Retinal pigment epithelial cell (primary cell): ENCODE data around the gene ZNF275.
"Not testable (repeated sequence)": the region's sequence is repeated elsewhere in the genome, so short reads cannot be mapped to it uniquely, and the experiment has no call there.

Source experiments
- DNase-seq: peaks from one replicate; pipeline ENCODE4 v3.0.0-alpha.2; 2010; ENCODE audit warnings: low read depth
- H3K4me3 ChIP-seq: 2 replicates; pipeline ENCODE4 v1.5.1; 2011; ENCODE audit warnings: mild to moderate bottlenecking, low read length, control low read depth, moderate library complexity
- TF ChIP-seq, protein P1 (sequence below): conservative IDR thresholded peaks from 2 replicates; pipeline ENCODE4 v1.5.1; 2011; ENCODE audit warnings: low read depth, low read length, control low read depth, inconsistent platforms

Gene ZNF275

DNA sequence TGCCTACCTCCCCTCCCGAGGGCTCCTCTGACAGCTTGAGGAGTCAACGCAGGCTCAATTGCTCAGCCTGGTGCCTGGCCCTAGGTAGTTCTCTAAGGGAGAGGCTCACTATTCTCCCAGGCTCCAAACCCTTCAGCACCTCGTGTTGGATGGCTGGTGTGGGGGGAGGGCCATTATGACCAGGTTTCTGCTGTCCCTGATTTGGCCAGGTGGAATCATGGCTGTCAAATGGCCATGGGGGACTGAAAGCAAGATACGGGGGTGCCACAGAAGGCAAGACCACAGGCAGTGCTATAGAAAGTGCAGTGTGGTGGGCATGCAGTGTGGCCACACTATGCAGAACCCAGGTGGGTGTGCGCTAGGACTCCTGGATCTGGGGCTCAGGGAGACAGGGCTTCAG lies 21.9 kb upstream of the ZNF275 start:
- no peak for DNase-seq
- TF ChIP-seq, protein P1, sequence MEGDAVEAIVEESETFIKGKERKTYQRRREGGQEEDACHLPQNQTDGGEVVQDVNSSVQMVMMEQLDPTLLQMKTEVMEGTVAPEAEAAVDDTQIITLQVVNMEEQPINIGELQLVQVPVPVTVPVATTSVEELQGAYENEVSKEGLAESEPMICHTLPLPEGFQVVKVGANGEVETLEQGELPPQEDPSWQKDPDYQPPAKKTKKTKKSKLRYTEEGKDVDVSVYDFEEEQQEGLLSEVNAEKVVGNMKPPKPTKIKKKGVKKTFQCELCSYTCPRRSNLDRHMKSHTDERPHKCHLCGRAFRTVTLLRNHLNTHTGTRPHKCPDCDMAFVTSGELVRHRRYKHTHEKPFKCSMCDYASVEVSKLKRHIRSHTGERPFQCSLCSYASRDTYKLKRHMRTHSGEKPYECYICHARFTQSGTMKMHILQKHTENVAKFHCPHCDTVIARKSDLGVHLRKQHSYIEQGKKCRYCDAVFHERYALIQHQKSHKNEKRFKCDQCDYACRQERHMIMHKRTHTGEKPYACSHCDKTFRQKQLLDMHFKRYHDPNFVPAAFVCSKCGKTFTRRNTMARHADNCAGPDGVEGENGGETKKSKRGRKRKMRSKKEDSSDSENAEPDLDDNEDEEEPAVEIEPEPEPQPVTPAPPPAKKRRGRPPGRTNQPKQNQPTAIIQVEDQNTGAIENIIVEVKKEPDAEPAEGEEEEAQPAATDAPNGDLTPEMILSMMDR: no peak
- H3K4me3 ChIP-seq: no peak overlapping the region

DNA sequence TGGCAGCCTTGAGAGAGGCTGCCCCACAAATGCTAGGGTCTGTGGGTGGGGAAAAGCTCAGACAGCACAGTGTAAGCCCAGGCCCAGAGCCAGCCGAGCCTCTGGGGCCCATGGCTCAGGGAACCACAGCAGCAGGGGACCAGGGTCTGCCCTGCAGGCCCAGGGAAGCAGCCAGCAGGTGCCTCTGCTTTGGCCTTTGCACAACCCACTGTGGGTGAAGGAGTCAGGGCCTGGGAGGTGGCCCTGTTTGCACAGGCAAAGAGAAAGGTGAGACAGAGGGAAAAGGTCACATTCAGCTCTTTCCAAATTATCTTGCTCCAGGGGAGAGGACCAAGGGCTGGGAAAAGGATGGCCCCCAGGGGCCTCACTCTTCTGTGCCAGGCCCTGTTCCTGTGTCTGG lies 21.1 kb upstream of the ZNF275 start:
- DNase-seq: no peak
- TF ChIP-seq, protein P1: no peak
- no peak overlapping the region for H3K4me3 ChIP-seq

DNA sequence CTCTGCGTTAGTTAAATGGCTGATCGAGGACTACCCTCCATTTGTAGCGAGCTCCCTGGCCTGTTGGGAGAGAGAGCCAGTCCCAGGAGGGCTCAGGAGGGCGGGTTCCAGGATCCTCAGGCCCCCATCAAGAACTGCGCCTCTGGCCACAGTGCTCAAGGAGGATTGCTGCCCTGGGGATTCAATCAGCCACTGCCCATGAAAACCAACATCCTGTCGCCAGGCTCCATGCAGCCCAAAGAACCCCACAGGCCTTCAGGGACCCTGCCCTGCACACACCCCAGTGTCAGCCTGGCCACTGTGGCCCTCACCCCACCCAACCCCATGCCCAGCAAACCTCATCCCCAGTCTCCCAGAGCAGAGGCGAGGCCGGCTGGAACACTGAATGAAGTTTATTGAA lies 16.6 kb upstream of the ZNF275 start:
- no peak for DNase-seq
- TF ChIP-seq, protein P1: no peak
- H3K4me3 ChIP-seq: no peak overlapping the region

DNA sequence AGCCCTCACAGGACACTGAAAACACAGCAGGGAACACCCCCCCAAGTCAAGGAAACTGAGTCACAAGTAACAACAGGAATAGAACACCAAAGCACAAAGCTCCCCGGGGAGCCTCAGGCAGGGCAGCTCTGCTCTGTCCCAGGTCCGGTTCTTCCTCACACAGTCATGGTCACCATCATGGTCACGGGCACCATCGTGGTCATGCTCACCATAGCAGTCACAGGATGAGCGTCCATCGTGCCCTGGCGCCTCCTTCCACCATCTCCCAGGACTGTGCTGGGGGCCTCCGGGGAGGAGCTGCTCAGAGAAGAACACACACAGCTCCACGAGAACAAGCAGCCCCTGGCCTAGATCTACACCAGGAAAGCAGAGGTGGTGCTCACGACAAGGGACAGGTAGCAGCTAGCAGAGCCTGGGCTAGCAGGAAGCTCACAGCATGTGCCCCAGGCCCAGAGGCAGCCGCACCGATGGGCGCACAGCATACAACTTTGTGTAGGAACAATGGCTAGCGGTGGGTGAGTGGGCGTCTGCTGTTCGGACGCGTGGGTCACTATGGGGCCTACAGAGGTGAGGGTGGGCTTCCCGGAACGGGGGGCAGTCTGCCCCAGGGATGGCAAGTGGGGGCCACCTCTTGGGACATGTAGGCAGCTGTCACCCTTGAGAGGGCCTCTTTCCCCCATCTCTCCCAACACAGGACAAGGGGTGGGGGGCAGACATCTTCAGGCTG lies 15.8 kb upstream of the ZNF275 start:
- TF ChIP-seq, protein P1: no peak
- DNase-seq: no peak
- H3K4me3 ChIP-seq: no peak overlapping the region

DNA sequence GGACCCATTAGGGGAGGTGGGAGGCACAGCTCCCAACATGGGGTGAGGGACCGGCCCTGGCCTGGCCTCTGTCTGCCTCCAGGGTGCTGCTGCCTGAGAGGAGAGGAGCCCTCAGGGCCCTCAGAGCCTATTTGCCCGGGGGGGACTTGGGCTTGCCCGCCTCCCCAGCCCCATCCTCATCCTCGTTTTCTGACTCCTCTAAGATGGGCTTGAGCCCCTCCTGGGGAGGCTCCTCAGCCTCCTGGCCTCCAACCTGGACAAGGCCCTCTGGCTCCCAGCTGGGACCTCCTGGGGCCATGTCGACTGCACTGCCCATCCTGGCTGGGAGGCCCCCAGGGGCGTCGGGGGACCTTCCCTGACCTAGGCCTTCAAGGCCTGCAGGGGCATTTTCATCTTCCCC lies 15.1 kb upstream of the ZNF275 start:
- no peak overlapping the region for H3K4me3 ChIP-seq
- no peak for DNase-seq
- TF ChIP-seq, protein P1: no peak

DNA sequence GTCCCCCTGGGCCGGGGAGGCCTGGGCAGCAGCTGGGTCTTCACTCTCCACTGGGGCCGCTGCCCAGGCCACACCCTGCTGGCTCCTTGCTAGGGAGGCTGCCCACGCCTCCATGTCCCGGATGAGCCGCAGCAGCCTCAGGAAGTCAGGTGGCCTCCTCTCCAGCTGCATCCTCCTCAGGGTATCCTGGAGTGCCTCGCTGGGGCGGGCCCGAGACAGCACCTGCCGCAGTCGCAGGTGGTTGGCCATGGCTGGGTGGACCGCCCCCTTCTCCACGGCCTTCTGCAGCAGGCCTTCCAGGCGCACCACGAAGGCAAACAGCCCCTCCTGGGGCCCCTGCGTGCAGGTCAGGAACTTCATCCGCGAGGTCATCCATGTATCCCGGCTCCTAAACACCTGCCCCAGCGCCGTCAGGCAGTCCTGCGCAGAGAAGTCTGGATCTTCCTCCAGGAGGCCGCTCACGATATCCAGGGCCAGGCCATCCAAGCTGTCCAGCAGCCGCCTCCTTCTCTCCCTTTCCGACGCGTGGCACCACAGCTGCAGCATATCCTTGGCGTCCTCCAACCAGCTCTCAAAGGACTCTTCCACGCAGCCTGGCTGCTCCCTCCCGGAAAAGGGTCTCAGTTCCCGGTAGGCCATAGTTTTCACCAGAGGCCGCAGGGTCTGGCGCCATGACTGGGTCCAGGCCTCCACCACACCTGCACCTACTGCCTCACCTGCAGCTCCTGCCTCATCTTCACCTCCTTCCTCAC lies 14.5 kb upstream of the ZNF275 start:
- TF ChIP-seq, protein P1: no peak
- no peak overlapping the region for H3K4me3 ChIP-seq
- DNase-seq: no peak

DNA sequence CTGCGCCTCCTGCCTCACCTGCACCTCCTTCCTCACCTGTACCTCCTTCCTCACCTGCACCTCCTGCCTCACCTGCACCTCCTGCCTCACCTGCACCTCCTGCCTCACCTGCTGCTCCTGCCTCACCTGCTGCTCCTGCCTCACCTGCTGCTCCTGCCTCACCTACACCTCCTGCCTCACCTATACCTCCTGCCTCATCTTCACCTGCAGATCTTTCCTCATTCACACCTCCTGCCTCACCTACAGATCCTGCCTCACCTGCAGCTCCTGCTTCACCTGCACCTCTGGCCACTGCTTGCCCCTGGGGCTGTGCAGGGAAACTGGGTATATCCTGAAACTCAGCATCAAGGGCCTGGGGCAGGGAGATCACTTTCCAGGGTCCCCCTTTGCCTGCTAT lies 13.9 kb upstream of the ZNF275 start:
- not testable (repeated sequence) for H3K4me3 ChIP-seq, DNase-seq
